H54 (cell line): ENCODE results near the gene YJEFN3.

Experiments
- DNase-seq: peaks from one replicate; pipeline ENCODE4 v3.0.0; 2011; ENCODE audit warnings: low spot score, mixed read lengths; ENCODE audit not compliant: insufficient read length
- FAIRE-seq: peaks from 3 replicates; lab custom pipeline; 2011; peaks lifted over from hg19 to GRCh38; lab: Jason Lieb, UNC
- POLR2A ChIP-seq: IDR thresholded peaks from 2 replicates; pipeline ENCODE4 v1.6.1; 2011; ENCODE audit warnings: low read depth, mild to moderate bottlenecking, low read length

YJEFN3 gene

GRCh38 chr19:19575411-19575810 lies 46.7 kb downstream of the YJEFN3 start:
- FAIRE-seq = no peak
- TF ChIP-seq POLR2A = no peak
- no peak for DNase-seq

- DNase-seq (no peak), FAIRE-seq (no peak)
- no peak for TF ChIP-seq POLR2A
These were observed 49.5 kb downstream of the YJEFN3 start for GRCh38 chr19:19578252-19578651.

GRCh38 chr19:19579533-19580361 lies 51.0 kb downstream of the YJEFN3 start:
- no peak for TF ChIP-seq POLR2A
- DNase-seq = no peak
- FAIRE-seq = no peak

GRCh38 chr19:19580418-19580817 lies 51.7 kb downstream of the YJEFN3 start:
- TF ChIP-seq POLR2A = no peak
- no peak for DNase-seq
- no peak for FAIRE-seq

- TF ChIP-seq POLR2A = no peak
- no peak for FAIRE-seq
- DNase-seq = no peak
These were observed 52.7 kb downstream of the YJEFN3 start for GRCh38 chr19:19581391-19581790.

GRCh38 chr19:19582471-19582870 lies 53.8 kb downstream of the YJEFN3 start:
- FAIRE-seq (no peak), DNase-seq (no peak)
- TF ChIP-seq POLR2A = no peak

- DNase-seq (no peak), FAIRE-seq (no peak)
- TF ChIP-seq POLR2A = no peak
These were observed 55.6 kb downstream of the YJEFN3 start for GRCh38 chr19:19584356-19584755.
